Measurements from ENCODE around the gene CCDC57. TPM values are rescaled to one million over a fixed set of nuclear protein-coding genes. Genes with fewer than 3 reads are reported as not detected.

The CCDC57 gene
- total and polyA plus RNA-seq, 9 of the 15 experiments (the other 6 are each of a cell fraction or from before 2014, with no cell fraction given) = 0.83 to 36.2 (median 13.6) TPM

DNA sequence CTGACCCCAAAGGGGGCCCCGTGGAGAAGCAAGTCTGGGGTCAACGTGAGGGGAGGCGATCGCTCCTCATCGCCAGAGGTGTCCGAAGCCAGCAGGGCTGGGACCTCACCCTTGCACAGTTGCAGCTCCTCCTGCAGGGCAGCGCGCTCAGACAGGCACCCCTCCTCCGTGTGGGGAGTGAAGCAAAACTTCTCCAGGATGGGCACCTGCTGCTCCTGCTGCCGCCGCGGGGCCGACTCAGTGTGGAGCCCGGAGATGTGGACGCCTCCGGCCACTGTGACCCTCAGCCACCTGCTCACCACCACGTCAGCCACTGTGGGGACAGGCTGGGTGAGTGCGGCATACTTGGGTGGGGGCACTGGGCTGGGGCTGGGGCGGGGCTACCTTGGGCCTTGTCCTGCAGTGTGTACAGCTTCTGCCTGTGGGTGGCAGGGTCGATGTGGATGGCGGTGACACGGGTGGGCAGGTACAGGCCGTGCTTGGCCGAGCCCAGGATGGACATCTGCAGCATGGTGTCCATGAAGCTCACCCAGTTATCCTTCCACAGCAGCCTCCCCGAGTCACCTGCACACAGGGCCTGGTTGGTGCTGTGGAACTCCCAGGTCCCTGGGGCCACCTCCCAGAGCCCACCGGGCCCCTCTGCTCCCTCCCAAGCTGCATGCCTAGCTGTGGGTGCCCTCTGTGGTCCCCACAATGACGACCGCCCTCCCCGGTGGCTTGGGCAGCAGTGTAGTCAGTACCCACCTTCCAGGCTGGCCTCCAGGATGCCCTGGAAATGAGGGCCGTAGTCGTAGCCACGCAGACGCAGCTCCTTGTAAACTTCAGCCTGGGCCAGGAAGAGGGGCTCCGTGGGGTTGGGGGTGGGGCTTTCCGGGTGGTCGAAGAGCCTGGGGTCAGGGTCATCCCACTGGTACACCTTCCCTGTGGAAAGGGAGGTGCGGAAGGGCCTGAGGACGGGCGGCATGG is 125.4 kb downstream of the CCDC57 start:
- H3K4me1 ChIP-seq (replicated peaks in 1 of 2; ENCODE audit: control insufficient read depth in 2 of 2, insufficient read depth in 2 of 2, low read length in 2 of 2) = peaks cover 0 to 66% of the 10 kb centered on the region in 2 experiments; a peak in 1 of 5 replicates
- DNase-seq (ENCODE audit: extremely low read depth in 1 of 4, low spot score in 3 of 4) (no peak), ATAC-seq (no peak), FAIRE-seq (no peak)
- peaks cover 24% of the 10 kb centered on the region; the same call in 2 of the 3 replicates for H3K79me2 ChIP-seq (ENCODE audit: control insufficient read depth, insufficient read depth, low read length)
- POLR2A ChIA-PET = interaction anchor here (0.6 to 5.9 kb wide), 6 partner anchors 8 to 24 kb away, joined by 3 to 52 read pairs (median 4); partner anchors contain the start of gene FASN
- peaks cover 100% of the 10 kb centered on the region; the same call in 2 of the 3 replicates for H3K36me3 ChIP-seq (ENCODE audit: control insufficient read depth, insufficient read depth, low read length)
- no peaks in the 10 kb centered on the region for H3K9me3 ChIP-seq (replicated peaks; ENCODE audit: control insufficient read depth, insufficient read depth, low read depth, low read length)
- WGBS (ENCODE audit: insufficient coverage, low coverage, missing lambda C conversion rate) = 93% methylated on average over 26 of the region's 39 CpGs
- H3K4me2 ChIP-seq (ENCODE audit: insufficient read depth, low read length) = no peak overlapping the region
- H3K9ac ChIP-seq (ENCODE audit: insufficient read depth in 1 of 2, low read depth in 2 of 2, low read length in 2 of 2) = peak overlapping the region in 1 of 2 experiments; percentile 45; a peak in 1 of 4 replicates
- no peak overlapping the region for H2AFZ ChIP-seq (ENCODE audit: low read depth, low read length)
- intact Hi-C loops (cut with micrococcal nuclease) (no loop called here), in situ Hi-C loops (cut with MboI) (no loop called here)
- H3K9me1 ChIP-seq (ENCODE audit: control insufficient read depth, insufficient read depth, low read length) = no peaks in the 10 kb centered on the region
- CTCF ChIA-PET (ENCODE audit: low intra/inter-chr PET ratio) = no interaction called here
- H3K4me3 ChIP-seq = no peak overlapping the region
- BruUV-seq (replicated peaks) = no TSS peak
- H4K20me1 ChIP-seq (replicated peaks; ENCODE audit: control insufficient read depth, insufficient read depth, low read length) = peaks cover 22% of the 10 kb centered on the region
- no peak overlapping the region for H3K27ac ChIP-seq (ENCODE audit: extremely low read depth, low read depth, low read length)
- H3K27me3 ChIP-seq (ENCODE audit: control insufficient read depth in 2 of 2, insufficient read depth in 2 of 2, low read length in 2 of 2) = no peaks in the 10 kb centered on the region
- TF ChIP-seq ZFPM2 (CRISPR knock-in tag; IDR thresholded peaks at IDR 0.05) (no peak), IRF9 (tag; IDR thresholded peaks at IDR 0.05) (no peak), TGIF2 (CRISPR knock-in tag; IDR thresholded peaks at IDR 0.05) (no peak), MAFF (IDR thresholded peaks at IDR 0.05; ENCODE audit: low read length) (no peak), ZNF274 (IDR thresholded peaks at IDR 0.05; ENCODE audit: borderline replicate concordance, low read depth, low read length) (no peak), RBFOX2 (IDR thresholded peaks at IDR 0.05; ENCODE audit: low read depth, low read length) (peak; percentile 65)
- TF ChIP-seq, protein P1, sequence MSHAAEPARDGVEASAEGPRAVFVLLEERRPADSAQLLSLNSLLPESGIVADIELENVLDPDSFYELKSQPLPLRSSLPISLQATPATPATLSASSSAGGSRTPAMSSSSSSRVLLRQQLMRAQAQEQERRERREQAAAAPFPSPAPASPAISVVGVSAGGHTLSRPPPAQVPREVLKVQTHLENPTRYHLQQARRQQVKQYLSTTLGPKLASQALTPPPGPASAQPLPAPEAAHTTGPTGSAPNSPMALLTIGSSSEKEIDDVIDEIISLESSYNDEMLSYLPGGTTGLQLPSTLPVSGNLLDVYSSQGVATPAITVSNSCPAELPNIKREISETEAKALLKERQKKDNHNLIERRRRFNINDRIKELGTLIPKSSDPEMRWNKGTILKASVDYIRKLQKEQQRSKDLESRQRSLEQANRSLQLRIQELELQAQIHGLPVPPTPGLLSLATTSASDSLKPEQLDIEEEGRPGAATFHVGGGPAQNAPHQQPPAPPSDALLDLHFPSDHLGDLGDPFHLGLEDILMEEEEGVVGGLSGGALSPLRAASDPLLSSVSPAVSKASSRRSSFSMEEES (CRISPR knock-in tag; IDR thresholded peaks at IDR 0.05) = no peak
- TF ChIP-seq, protein P2, sequence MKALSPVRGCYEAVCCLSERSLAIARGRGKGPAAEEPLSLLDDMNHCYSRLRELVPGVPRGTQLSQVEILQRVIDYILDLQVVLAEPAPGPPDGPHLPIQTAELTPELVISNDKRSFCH (CRISPR knock-in tag; IDR thresholded peaks at IDR 0.05) = no peak
- TF ChIP-seq, protein P2 (tag; IDR thresholded peaks at IDR 0.05) = no peak
